A549 treated with CORT108297 at 1 μM for 4 hours (cell line): ENCODE results near the gene XKR8. TPM values are rescaled to one million over a fixed set of nuclear protein-coding genes. Genes with fewer than 3 reads are reported as not detected.

Experiments
- total RNA-seq: library from RNA; stranded (reverse); fragments of 200-300 nt; extraction: Qiagen RNA extraction; gene quantifications from 5 replicates; pipeline ENCODE4 v1.2.3, GENCODE V29; 2022

Gene XKR8
- total RNA-seq = 4.4 to 6.5 TPM (median 6.1 TPM) in 5 replicates

GRCh38 chr1:27959792-27960603, at the start of gene XKR8:
XKR8 (plus strand) TSS chr1:27959973; CDS start chr1:27960070, 97 bp downstream.

GRCh38 chr1:27934818-27935549, 24.8 kb upstream of the XKR8 start, which contains the start of gene SMPDL3B:
SMPDL3B (plus strand) TSS chr1:27935000; CDS start chr1:27935184, 184 bp downstream.

Other genes with a start within 250 kb of the XKR8 start
- gene FAM76A, start 234.0 kb upstream of the XKR8 start, total RNA-seq = 5.0 to 6.2 TPM (median 5.3 TPM) in 5 replicates
- gene STX12, start 186.8 kb upstream of the XKR8 start, total RNA-seq = 8.1 to 9.8 TPM (median 9.5 TPM) in 5 replicates
- gene PPP1R8, start 129.2 kb upstream of the XKR8 start, total RNA-seq = 33.8 to 42.2 TPM (median 39.2 TPM) in 5 replicates
- gene THEMIS2, start 87.4 kb upstream of the XKR8 start, total RNA-seq = 0.67 to 1.2 TPM (median 0.76 TPM) in 5 replicates
- 37.1 to 42.8 TPM (median 38.4 TPM) in 5 replicates for gene RPA2, start 45.4 kb upstream of the XKR8 start, total RNA-seq
- gene SMPDL3B, start 25.0 kb upstream of the XKR8 start, total RNA-seq = 0.88 to 1.4 TPM (median 1.1 TPM) in 5 replicates
- 5.7 to 6.9 TPM (median 6.2 TPM) in 5 replicates for gene EYA3, start 128.6 kb downstream of the XKR8 start, total RNA-seq
- gene PTAFR, start 216.7 kb downstream of the XKR8 start, total RNA-seq = 0.14 to 0.32 TPM (median 0.25 TPM) in 5 replicates